ENCODE measurements around the gene PSTPIP1. TPM values are rescaled to one million over a fixed set of nuclear protein-coding genes. Genes with fewer than 3 reads are reported as not detected.

The PSTPIP1 gene
- total and polyA plus RNA-seq, 2 of the 8 experiments (the other 6 are each of a cell fraction or from before 2014, with no cell fraction given): 1.6 to 1.8 TPM

GRCh38 chr15:76947454-76947853 lies 47.5 kb upstream of the PSTPIP1 start (continued):
- no peak for TF ChIP-seq CHD7 (IDR thresholded peaks at IDR 0.05; ENCODE audit: insufficient replicate concordance, low read length)
